K562 (cell line): ENCODE results near the gene ATL1. TPM values are rescaled to one million over a fixed set of nuclear protein-coding genes. Genes with fewer than 3 reads are reported as not detected.

ENCODE experiments used
- ETV5 ChIP-seq: sonication (generic); formaldehyde crosslinking; IDR thresholded peaks from 2 replicates; pipeline ENCODE4 v1.4.0; 2020; ENCODE audit warnings: low read depth, mild to moderate bottlenecking, missing genetic modification reagents
- FIP1L1 ChIP-seq: fragments of 200-400 bp; formaldehyde crosslinking; IDR thresholded peaks from 2 replicates; pipeline ENCODE4 v1.6.1; 2018; ENCODE audit warnings: mild to moderate bottlenecking, low read depth, low read length; ENCODE audit not compliant: poor library complexity, severe bottlenecking
- GABPB1 ChIP-seq: sonication (generic); formaldehyde crosslinking; IDR thresholded peaks from 2 replicates; pipeline ENCODE4 v1.8.0; 2022; ENCODE audit warnings: mild to moderate bottlenecking, missing genetic modification reagents
- IRF2 ChIP-seq: sonication (generic); formaldehyde crosslinking; IDR thresholded peaks from 2 replicates; pipeline ENCODE4 v1.8.1; 2022; ENCODE audit warnings: mild to moderate bottlenecking, missing genetic modification reagents
- MYBL2 ChIP-seq, 2 experiments: fragments of 450-650 bp in 1 of 2; sonication (generic) in 1 of 2; formaldehyde crosslinking in 1 of 2; IDR thresholded peaks; 2 replicates each; pipeline versions ENCODE4 v1.6.1 to v1.8.1; 2017 to 2022; ENCODE audit warnings: borderline replicate concordance in 1 of 2, inconsistent platforms in 1 of 2, low read depth in 1 of 2, mild to moderate bottlenecking in 1 of 2, missing genetic modification reagents in 1 of 2, moderate library complexity in 1 of 2
- RBFOX2 ChIP-seq: fragments of 200-400 bp; formaldehyde crosslinking; IDR thresholded peaks from 2 replicates; pipeline ENCODE4 v1.6.1; 2017; ENCODE audit warnings: low read depth, mild to moderate bottlenecking, low read length, moderate library complexity
- SMAD1 ChIP-seq: fragments of 150-350 bp; IDR thresholded peaks from 2 replicates; pipeline ENCODE4 v1.6.1; 2014; ENCODE audit warnings: low read length, low read depth; ENCODE audit not compliant: partially characterized antibody
- ZFPM2 ChIP-seq: fragments of 250-450 bp; sonication (Bioruptor Pico); IDR thresholded peaks from 2 replicates; pipeline ENCODE4 v1.5.1; 2022; ENCODE audit warnings: mild to moderate bottlenecking
- ZNF197 ChIP-seq: fragments of 200-800 bp; sonication (Bioruptor generic); IDR thresholded peaks from 2 replicates; pipeline ENCODE4 v1.6.1; 2016; ENCODE audit warnings: low read depth, missing genetic modification characterization, missing compliant biosample characterization
- ZNF324 ChIP-seq: fragments of 250-450 bp; sonication (Bioruptor Pico); IDR thresholded peaks from 2 replicates; pipeline ENCODE4 v1.4.0; 2020; ENCODE audit warnings: mild to moderate bottlenecking
- ZNF644 ChIP-seq: fragments of 200-800 bp; sonication (Bioruptor generic); IDR thresholded peaks from 2 replicates; pipeline ENCODE4 v1.6.1; 2016; ENCODE audit warnings: low read depth, missing genetic modification characterization, missing compliant biosample characterization
- polyA plus RNA-seq, 8 experiments: library from polyadenylated mRNA; depleted of rRNA in 4 of 8; stranded (reverse) in 5 of 8; unstranded in 3 of 8; fragments of >200 nt; fragmentation: Nextera tagmentation in 2 of 8; fragmentation: Illumina TruSeq in 1 of 8; extraction: Ambion mirVana in 2 of 8; extraction: Trizol in 1 of 8; gene quantifications; 2 replicates each; pipeline versions ENCODE4 v1.2.1 to v1.2.3, GENCODE V29; 2011 to 2014; ENCODE audit warnings: inconsistent platforms in 1 of 8, missing spikeins in 1 of 8
- total RNA-seq, 7 experiments: library from RNA; depleted of rRNA in 6 of 7; stranded (reverse); fragments of >200 nt in 6 of 7; fragmentation: Illumina TruSeq in 2 of 7; extraction: Trizol in 2 of 7; gene quantifications; 2 replicates each; pipeline versions ENCODE4 v1.2.1 to v1.2.3, GENCODE V29; 2011 to 2021; ENCODE audit warnings: low replicate concordance in 1 of 7
- TF ChIP-seq, protein P1 (sequence below): fragments of 250-450 bp; sonication (Bioruptor Pico); IDR thresholded peaks from 2 replicates; pipeline ENCODE4 v1.8.0; 2021; ENCODE audit warnings: mild to moderate bottlenecking, moderate library complexity
- TF ChIP-seq, protein P2 (sequence below): fragments of 450-650 bp; IDR thresholded peaks from 2 replicates; pipeline ENCODE4 v1.6.1; 2016; ENCODE audit warnings: missing biosample characterization, missing genetic modification characterization
- TF ChIP-seq, protein P3 (sequence below), 2 experiments: fragments of 450-650 bp; IDR thresholded peaks; 2 replicates each; pipeline ENCODE4 v1.6.1; 2016; ENCODE audit warnings: mild to moderate bottlenecking in 2 of 2, borderline replicate concordance in 1 of 2, low read depth in 1 of 2, moderate library complexity in 1 of 2

Gene ATL1
- total and polyA plus RNA-seq, 9 of the 15 experiments (the other 6 are each of a cell fraction or from before 2014, with no cell fraction given), result 0.04 to 0.16 (median 0.07) TPM; not detected in 4

- TF ChIP-seq MYBL2 (IDR thresholded peaks at IDR 0.05; ENCODE audit: low read depth), result no peak
- no peak for TF ChIP-seq MYBL2 (CRISPR knock-in tag; IDR thresholded peaks at IDR 0.05; ENCODE audit: borderline replicate concordance)
- TF ChIP-seq SMAD1, result no peak
- TF ChIP-seq FIP1L1, result no peak
- TF ChIP-seq, protein P1, sequence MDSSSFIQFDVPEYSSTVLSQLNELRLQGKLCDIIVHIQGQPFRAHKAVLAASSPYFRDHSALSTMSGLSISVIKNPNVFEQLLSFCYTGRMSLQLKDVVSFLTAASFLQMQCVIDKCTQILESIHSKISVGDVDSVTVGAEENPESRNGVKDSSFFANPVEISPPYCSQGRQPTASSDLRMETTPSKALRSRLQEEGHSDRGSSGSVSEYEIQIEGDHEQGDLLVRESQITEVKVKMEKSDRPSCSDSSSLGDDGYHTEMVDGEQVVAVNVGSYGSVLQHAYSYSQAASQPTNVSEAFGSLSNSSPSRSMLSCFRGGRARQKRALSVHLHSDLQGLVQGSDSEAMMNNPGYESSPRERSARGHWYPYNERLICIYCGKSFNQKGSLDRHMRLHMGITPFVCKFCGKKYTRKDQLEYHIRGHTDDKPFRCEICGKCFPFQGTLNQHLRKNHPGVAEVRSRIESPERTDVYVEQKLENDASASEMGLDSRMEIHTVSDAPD (CRISPR knock-in tag), result no peak
- no peak for TF ChIP-seq ZNF197 (CRISPR knock-in tag)
- TF ChIP-seq, protein P2, sequence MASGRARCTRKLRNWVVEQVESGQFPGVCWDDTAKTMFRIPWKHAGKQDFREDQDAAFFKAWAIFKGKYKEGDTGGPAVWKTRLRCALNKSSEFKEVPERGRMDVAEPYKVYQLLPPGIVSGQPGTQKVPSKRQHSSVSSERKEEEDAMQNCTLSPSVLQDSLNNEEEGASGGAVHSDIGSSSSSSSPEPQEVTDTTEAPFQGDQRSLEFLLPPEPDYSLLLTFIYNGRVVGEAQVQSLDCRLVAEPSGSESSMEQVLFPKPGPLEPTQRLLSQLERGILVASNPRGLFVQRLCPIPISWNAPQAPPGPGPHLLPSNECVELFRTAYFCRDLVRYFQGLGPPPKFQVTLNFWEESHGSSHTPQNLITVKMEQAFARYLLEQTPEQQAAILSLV (tag), result no peak
- TF ChIP-seq GABPB1, result no peak
- no peak for TF ChIP-seq ZNF644
- no peak for TF ChIP-seq ETV5 (CRISPR knock-in tag)
- TF ChIP-seq, protein P3, sequence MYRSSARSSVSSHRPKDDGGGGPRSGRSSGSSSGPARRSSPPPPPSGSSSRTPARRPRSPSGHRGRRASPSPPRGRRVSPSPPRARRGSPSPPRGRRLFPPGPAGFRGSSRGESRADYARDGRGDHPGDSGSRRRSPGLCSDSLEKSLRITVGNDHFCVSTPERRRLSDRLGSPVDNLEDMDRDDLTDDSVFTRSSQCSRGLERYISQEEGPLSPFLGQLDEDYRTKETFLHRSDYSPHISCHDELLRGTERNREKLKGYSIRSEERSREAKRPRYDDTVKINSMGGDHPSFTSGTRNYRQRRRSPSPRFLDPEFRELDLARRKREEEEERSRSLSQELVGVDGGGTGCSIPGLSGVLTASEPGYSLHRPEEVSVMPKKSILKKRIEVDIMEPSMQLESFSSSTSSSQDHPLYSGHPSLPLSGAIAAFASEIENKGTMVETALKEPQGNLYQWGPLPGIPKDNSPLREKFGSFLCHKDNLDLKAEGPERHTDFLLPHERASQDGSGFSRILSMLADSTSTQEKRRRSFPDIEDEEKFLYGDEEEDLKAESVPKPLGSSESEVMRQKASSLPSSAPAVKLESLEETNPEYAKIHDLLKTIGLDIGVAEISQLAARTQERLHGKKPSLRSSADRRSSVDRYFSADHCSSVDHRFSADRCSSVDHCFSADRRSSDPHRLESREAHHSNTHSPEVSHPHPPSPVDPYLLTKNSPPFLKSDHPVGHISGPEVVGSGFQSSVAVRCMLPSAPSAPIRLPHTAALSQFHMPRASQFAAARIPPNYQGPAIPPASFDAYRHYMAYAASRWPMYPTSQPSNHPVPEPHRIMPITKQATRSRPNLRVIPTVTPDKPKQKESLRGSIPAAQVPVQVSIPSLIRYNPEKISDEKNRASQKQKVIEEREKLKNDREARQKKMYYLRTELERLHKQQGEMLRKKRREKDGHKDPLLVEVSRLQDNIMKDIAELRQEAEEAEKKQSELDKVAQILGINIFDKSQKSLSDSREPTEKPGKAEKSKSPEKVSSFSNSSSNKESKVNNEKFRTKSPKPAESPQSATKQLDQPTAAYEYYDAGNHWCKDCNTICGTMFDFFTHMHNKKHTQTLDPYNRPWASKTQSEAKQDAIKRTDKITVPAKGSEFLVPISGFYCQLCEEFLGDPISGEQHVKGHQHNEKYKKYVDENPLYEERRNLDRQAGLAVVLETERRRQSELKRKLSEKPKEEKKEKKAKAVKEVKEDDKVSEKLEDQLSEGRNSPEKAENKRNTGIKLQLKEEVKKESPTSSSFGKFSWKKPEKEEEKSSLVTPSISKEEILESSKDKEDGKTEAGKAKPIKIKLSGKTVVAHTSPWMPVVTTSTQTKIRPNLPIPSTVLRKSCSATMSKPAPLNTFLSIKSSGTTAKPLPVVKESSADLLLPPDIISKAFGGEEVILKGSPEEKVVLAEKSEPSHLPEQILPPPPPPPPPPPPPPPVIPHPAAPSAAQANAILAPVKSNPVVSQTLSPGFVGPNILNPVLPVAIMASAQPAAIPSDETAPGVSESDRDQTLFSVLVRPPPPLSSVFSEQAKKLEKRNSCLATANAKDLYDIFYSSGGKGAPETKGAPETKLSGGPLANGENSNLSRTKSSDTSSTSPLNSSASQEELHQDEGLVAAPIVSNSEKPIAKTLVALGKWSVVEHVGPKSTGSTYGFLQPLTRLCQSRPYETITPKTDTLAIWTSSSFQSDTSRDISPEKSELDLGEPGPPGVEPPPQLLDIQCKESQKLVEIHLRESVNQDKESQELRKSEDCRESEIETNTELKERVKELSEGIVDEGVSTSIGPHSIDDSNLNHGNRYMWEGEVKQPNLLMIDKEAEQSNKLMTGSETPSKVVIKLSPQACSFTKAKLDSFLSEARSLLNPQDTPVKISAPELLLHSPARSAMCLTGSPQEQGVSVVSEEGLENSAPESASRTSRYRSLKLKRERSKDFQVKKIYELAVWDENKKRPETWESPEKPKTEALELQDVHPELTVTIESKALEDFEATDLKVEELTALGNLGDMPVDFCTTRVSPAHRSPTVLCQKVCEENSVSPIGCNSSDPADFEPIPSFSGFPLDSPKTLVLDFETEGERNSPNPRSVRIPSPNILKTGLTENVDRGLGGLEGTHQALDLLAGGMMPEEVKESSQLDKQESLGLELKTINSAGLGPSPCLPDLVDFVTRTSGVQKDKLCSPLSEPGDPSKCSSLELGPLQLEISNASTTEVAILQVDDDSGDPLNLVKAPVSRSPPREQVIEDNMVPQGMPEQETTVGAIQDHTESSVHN (IDR thresholded peaks at IDR 0.05; ENCODE audit: borderline replicate concordance in 1 of 2, low read depth in 1 of 2), result no peak
- TF ChIP-seq RBFOX2, result no peak
- no peak for TF ChIP-seq IRF2 (CRISPR knock-in tag)
- no peak for TF ChIP-seq ZNF324
- no peak for TF ChIP-seq ZFPM2 (CRISPR knock-in tag)
These were observed 2.9 kb downstream of the ATL1 start (continued) for GRCh38 chr14:50562841-50563240.
